ENCODE data around the gene LAMP5. TPM values are rescaled to one million over a fixed set of nuclear protein-coding genes. Genes with fewer than 3 reads are reported as not detected.

LAMP5 gene, protein sequence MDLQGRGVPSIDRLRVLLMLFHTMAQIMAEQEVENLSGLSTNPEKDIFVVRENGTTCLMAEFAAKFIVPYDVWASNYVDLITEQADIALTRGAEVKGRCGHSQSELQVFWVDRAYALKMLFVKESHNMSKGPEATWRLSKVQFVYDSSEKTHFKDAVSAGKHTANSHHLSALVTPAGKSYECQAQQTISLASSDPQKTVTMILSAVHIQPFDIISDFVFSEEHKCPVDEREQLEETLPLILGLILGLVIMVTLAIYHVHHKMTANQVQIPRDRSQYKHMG
- not detected for total RNA-seq (ENCODE audit: insufficient read depth, low replicate concordance)

DNA sequence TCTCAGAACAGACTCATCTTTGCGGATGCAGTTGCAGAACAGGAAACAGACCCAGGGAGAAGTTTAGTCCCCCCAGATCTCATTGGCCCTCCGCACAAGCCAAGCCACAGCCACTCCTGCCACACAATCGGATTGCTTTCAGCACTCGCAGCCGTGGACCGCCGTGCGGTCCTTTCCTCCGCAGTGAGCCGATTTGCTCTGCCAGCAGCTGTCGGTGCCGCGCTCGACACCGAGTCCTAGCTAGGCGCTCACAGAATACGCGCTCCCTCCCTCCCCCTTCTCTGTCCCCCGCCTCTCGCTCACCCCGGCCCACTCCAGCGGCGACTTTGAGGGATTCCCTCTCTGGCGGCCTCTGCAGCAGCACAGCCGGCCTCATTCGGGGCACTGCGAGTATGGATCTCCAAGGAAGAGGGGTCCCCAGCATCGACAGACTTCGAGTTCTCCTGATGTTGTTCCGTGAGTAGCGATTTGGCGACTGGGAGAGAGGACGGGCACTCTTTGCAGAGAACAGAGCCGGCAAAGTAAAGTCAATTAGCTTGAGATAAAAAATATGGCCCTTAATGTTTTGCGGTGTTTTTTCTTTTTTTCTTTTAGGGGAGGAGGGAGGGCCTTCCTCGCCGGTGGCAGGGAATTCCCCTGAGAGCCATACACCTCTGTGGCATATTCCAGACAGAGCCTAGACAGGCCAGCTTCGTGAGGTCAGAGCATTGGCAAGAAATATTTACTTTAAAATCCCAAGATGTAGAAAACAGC lies at the start of gene LAMP5:
Gene LAMP5 (plus strand): TSS at position 130 of the 753 bp plus-strand sequence. CDS start 263 bp downstream, at position 393.
- DNase-seq (ENCODE audit: low spot score): no peak

DNA sequence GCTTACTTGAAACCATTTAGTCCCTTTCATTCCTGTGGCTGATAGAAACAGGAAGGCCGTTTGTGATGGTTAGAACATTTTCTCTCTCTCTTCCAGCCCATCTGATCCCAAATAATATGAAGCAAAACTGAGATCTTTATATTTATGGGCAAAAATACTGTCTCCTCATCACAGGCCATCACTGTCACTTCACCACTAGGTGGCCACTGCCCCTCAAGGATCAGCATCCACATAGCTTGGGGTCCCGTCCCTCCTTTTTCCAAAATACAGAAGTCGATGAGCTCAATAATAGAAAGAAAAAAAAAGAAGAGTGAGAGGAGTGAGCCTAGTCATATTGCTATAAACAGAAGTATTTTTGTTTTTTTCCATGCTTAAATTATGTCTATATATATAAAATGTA lies 46.4 kb upstream of the LAMP5 start:
- no peak for DNase-seq (ENCODE audit: low spot score)

DNA sequence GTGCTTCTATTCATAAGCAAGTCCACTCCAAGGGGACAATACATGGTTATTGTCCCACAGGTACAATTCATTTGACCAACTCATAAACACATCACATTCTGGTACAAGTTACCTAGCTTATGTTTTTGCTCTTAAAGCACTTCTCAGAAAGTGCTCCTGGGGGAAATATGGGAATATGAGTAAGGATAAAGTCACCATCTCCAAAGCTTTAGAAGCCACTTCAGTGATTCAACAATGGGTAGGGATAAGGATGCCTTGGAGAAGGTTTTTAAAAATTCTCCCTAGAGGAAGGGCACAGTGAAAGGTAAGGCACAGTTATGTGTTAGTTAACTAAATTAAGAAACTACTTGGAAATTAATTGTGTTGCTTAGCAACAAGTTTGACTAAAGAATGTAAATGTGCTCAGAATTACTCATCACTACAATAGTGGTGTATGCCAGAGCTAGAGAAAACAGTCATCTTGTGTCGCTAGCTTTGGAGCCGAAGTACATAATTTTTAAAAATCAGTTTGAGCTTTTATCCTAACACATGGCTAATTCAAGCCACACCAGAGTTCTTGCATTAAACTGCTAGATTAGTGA lies 39.5 kb upstream of the LAMP5 start:
- no peak for DNase-seq (ENCODE audit: low spot score)

DNA sequence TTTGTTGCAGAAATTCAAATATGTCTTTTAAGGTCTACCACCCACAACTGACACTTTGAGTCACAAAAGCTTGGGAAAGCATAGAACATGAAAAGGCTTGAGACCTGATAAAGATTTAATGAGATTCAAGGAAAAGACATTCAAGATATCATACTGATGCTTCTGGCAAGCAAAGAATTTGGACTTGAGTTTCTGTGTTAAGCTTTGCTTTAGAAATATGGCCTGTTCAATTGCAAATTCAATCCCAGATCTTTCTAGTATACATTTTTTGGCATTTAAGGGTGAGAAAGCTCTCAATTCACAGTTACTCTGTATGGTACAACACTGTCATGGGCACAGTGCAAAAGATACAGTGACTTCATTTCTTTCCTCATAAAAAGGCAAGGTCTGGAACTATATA lies 38.9 kb upstream of the LAMP5 start:
- DNase-seq (ENCODE audit: low spot score): no peak

DNA sequence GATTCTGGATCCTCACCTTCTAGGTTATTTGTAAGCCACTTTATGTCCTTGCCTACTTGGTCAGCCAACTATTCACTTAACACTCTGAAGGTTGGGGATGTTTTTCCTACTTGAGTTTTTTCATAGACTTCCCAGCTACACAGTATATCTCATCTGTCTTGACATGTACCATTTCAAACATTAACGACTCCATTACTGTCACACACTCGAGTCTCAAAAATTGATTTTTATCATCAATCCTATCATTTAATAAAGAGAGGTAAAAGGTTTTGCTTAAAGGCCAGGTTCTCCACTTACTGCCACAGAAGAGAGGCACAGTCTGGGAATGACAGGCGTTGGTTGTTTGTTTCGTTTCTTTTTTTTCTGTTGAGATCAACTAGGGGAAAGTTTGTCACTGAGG lies 38.2 kb upstream of the LAMP5 start:
- no peak for DNase-seq (ENCODE audit: low spot score)

DNA sequence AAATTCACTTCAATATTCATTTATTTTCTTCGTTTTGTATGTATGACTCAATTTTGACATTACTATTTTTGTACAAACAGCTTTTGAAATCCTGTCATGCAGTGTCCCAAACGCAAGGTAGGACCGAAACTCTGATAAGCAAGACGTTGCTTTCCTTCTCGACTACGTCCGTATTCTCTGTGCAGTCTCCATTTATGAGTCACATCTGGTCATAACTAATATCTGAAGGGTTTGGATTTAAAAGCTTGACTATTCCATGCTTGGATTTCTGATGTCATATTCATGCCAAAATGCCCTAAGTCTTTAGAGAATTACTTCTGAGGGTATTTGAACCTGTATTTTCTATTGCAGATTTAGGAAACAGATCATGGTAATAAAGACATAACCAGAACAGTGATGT lies 37.8 kb upstream of the LAMP5 start:
- DNase-seq (ENCODE audit: low spot score): no peak

DNA sequence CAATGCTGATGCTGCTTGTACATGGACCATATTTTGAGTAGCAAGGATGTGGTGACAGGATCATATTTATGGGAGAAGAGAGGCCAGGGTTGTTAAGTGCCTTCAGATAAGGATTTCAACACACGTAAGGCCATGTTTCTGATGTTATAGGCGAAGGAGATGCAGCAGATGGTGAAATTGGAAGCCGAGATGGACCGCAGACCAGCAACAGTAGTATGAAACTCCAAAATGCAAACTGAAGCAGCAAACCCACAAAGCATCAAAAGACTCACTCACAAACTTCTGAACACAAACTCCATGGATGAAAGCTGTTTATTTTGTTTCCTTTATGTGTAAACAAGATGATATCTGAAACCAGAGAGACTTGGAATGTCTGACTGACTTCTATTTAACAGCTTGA lies 35.6 kb upstream of the LAMP5 start:
- DNase-seq (ENCODE audit: low spot score): no peak

DNA sequence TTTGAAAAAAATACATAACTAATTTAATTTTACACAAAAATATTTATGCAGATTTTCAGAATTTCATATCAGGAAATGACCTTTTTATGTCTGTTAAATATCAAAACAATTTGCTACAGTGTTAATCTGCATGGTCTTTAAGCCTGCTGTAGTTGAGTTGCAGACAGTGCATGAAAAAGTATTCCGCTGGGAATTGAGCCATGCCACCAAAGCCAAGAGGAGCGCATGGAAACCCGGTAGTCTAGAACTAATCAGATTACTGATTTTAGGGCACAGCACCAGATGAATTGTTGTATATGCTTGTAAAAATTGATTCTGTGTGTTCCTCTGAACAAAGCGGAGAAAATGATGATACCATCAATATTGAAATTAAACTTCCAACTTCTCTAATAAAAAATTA lies 34.3 kb upstream of the LAMP5 start:
- no peak for DNase-seq (ENCODE audit: low spot score)

DNA sequence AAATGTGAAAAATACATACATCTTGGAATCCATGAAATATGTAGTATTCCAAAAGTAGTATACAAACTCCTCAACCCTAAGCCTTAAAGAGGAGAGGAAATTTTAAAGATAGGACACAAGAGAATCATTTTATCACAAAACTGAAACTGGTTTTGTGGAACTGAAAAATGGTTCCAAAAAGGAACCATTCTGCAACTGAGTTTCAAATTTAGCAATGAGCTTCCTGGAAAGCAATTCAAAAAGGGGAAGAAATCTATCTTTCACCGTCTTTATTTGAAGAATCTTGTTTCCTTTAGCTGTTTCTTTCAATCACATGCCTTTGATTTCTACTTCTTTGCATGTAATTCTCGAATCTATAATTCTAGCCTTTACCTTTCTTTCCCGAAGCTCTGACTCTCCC lies 32.2 kb upstream of the LAMP5 start:
- DNase-seq (ENCODE audit: low spot score): no peak

DNA sequence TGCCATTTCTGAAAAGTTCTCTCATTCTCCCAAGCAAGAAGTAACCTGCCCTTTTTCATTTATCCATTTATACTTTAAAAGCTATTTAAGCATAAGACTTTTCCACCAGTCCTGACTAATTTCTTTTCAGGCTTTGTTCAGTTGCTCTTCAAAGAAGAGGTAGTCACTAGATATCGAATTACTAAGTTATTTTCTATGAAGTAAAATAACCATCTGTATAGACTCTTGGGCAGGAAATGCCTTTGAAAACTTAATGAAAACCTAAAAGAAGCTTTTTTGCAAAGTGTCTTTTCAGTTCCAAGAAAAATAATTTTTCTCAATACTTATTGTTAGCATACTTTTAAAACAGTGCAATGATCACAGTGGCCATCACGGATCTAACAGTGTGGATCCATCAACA lies 31.3 kb upstream of the LAMP5 start:
- DNase-seq (ENCODE audit: low spot score): no peak

DNA sequence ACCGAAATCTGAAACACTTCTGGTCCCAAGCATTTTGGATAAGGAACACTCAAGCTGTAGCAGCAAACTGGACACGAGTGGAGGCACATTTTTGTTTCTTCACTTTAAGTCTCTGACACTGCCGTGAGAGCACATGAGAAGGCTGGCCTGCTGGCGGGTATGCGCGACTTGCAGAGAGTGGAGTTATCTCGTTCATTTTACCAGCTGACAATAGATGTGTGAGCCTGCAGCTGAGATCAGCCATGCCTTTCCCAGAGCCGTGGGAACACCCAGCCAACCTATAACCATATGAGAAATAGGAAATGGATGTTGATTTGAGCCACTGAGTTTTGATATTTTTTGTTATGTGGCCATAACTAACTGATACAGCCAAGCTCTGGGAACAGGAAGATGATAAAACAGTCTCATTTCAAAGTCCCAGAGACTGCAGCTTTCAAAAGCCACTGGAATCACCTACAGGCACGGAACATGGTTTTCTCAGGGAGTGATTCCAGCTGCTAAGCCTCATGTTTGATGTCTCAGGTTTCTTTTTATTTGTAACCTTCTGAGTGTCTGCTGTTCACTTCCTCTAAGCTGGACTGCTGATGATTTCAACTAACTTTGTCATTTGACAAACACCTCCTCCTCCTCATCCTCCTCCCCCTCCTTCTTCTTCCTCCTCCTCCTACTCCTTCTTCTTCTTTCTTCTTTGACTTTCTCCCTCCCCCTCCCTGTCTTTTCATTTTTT lies 28.6 kb upstream of the LAMP5 start:
- DNase-seq (ENCODE audit: low spot score): no peak

DNA sequence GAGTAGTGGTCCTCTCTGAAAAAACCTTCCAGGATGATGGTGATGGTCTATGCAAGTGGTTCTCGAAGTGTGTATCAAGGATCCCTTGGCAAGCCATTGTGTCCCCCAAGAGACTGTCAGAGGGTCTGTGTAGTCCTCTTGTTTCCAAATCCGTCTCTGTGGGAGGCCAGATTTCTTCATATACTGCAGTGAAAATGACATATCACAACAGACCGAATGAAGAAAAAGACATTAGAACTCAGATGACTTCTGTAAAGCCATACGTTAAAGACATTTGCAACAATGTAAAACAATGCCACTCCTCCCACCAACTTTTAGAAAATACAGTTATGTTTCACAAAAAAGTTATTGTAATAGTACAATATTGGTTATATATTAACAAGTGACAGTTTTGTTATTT lies 27.2 kb upstream of the LAMP5 start:
- DNase-seq (ENCODE audit: low spot score): no peak

DNA sequence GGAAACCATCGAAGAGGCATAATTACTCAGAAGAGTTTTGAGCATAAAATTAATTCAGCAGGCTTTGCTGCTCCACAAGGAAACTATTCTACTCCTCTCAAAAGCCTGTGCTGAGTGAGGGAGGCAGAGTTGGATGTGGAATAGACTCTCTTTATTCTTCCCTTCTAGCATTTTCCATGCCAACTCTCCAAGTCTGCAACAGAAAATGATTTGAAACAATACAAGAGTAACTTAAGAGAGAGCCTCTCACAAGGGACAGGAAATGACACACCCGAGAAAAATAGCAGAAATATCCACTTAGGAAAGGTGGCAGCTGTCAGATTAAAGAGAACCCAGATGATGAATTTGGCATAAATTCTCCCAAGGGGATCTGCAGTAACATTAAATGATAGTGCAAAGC lies 26.3 kb upstream of the LAMP5 start:
- DNase-seq (ENCODE audit: low spot score): no peak

DNA sequence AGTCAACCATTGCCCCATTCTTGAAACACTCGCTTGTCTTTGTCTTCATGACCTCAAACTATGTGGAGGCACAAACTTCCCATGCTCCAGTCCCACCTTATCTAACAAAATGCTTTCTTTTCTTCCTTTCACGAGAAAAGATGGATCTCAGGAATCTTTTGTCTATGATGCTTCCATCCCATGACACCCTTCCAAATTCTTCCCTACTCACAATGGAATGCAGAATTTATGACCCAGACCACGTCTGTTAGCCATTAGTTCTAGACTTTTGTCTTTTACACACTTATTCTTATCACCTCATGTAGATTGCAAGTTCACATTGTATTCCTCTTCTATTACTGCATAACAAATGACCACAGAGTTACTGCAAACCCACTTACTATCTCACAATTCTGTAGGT lies 24.2 kb upstream of the LAMP5 start:
- no peak for DNase-seq (ENCODE audit: low spot score)

DNA sequence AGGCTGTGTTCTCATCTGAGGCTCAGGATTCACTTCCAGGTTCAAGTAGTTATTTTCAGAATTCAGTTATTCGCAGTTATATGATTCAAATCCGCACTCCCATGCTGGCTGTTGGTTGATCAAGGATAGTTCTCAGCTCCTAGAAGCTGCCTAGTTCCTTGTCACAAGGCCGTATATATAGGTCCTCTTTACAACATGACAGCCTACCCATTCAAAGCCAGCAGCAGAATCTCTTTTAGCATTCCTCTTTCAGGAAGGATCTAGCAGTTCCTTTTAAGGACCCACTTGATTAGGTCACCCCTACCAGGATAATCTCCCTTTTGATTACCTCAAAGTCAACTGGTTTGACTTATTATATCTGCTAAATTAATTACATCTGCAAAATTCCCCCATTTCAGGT lies 23.8 kb upstream of the LAMP5 start:
- DNase-seq (ENCODE audit: low spot score): no peak

DNA sequence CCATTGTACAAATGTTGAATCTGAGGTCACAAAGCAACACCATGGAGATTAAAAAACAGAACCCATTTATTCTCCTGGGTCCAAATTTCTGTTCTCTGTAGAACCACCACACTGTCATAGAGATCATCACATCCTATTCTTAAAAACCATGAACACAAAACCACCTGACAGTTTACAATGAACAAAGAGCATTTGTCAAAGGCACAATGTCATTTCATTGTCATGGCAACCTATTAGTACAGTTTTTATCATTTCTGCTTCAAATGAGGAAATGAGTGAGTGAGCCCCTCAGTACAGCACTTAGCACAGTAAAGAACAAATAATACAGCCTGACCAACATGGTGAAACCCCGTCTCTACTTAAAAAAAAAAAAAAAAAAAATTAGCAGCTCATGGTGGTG lies 23.1 kb upstream of the LAMP5 start:
- no peak for DNase-seq (ENCODE audit: low spot score)

DNA sequence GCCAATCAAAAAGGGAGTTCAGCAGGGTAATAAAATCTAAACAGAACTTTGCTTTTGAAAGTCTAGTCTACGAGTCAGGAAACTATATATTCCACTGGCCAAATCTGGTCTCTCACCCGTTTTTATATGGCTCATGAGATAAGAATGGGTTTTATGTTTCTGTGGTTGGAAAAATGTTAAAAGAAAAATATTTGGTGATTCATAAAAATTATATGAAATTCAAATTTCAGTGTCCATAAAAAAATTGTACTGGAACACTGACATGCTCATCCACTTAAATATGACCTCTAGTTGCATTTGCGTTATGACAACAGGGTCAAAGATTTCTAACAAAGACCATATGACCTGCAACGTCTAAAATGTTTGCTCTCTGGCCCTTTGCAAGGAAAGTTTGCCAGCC lies 22.3 kb upstream of the LAMP5 start:
- no peak for DNase-seq (ENCODE audit: low spot score)

DNA sequence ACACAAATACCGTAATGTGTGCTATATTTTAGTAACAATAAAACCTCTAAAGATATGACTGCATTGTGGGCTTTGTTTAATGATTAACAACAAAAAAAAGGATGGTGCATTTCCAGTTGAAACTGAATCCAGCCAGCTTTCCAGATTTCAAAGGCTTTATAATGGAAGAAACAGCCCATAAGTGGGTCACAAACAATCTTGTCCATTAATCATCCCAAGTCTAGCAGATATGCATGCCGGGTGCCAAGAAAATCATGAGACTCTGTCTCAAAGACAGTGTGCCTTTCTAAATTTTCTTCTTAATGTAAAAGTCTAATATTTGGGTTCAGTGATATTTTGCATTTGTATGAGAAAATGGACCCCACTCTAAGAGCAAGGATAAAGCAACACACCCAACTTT lies 20.6 kb upstream of the LAMP5 start:
- DNase-seq (ENCODE audit: low spot score): no peak

DNA sequence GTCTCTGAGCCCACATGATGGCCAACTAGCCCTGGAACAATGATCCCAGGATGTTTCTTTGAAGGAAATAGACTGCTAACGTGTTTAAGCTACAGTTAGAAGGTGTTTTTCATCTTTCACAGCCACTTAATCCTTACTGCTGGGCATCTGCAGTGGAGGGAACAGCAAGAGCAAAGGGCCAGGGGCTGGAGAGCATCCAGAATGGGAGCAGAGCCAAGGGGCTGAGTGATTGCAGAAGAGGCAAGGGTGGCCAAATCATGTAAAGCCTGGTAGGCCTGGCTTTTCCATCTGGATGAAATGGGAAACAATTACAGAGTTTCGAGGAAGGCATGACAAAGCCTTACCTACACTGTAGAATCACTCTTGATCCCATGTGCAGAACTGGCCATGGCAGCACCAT lies 18.7 kb upstream of the LAMP5 start:
- DNase-seq (ENCODE audit: low spot score): no peak

DNA sequence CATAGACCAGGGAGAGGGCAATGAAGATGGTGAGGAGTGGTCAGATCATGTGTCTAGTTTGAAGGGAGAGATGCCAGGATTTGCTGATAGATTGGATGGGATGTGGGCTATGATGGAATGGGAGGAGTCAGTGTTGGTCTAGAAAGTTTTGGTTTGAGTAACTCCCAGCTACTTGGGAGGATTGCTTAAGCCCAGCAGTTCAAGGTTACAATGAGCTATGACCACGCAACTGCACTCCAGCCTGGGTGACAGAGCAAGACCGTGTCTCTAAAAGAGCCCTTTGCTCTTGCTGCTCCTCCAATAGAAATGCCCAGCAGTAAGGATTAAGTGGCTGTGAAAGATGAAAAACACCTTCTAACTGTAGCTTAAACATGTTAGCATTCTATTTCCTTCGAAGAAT lies 18.2 kb upstream of the LAMP5 start:
- no peak for DNase-seq (ENCODE audit: low spot score)

DNA sequence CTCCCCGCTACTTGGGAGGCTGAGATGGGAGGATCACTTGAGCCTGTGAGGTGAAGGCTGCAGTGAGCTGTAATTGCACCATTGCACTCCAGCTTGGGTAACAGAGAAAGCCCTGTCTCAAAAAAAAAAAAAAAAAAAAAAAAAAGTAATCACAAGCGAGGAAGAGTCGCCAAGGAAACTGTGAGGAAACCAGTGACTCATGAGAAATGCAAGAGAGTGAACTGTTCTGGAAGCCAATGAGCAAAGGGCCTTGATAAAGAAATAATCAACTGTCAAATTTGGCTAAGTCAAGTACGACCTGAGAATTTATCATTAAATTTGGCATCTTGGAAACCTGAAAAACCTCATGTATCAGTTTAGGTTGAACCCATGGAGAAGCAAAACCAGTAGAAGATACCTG lies 16.1 kb upstream of the LAMP5 start:
- DNase-seq (ENCODE audit: low spot score): no peak

DNA sequence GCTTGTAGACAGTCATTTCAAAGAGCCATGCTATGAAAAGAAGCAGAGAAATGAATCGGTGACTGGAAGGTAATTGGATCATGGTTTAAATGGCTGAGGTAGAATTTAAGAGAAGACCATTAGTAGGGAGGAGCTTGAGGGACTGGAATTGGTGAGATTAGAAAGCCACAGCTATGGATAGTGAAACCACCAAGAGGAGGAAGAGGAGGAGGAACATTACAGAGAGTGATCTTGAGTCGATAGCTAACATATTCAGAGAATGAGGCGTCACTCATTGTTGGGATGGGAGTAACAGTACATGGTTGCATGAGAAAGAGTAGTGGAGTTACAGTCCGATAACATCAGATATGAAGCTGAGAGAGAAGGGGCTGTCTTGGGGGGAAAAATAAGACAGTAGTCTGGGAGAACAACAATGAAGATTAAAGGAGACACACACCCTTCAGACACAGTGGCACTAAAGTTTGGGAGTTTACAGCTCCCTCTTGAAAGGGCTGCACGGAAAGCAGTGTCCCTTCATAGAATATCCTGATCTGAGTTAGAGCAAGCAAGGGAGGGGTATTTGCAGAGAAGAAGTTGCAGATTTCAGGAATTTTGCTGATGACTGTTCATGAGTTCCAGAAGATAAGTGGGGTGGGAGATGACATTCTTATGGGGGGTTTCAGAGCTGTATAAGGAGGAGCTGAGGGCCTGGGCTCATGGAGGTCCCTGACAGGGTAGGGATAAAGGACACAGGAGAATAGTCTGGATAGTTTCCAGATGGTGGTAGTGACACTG lies 15.1 kb upstream of the LAMP5 start:
- DNase-seq (ENCODE audit: low spot score): no peak

Measured in umbilical cord (tissue), 2 donors.